A549 (cell line): ENCODE results near the gene DCBLD2. TPM values are rescaled to one million over a fixed set of nuclear protein-coding genes. Genes with fewer than 3 reads are reported as not detected.
A peak's percentile ranks its signal among the peaks of the same experiment; 100 is the strongest.

Source experiments
- ATAC-seq, 2 experiments: fragments of 200-7000 bp in 1 of 2; fragments of >200 bp in 1 of 2; cut with Nextera tagmentation in 1 of 2; cut with Tn5 transposase in 1 of 2; 3 replicates each; pipeline versions ENCODE4 v1.8.0 to v1.9.1; 2018 to 2020; ENCODE audit warnings: mild to moderate bottlenecking in 1 of 2, moderate library complexity in 1 of 2
- CTCF ChIA-PET: fragments of 300-600 bp; sonication (Branson Sonifier 250); formaldehyde crosslinking; extraction: SDS; loops from one replicate; lab custom pipeline; 2021; ENCODE audit warnings: antibody characterized with exemption, inconsistent platforms; lab: Yijun Ruan, JAX
- POLR2A ChIA-PET: fragments of 350-600 bp; formaldehyde crosslinking; extraction: SDS; loops from one replicate; lab custom pipeline; 2021; ENCODE audit warnings: antibody characterized with exemption, inconsistent platforms; lab: Yijun Ruan, JAX
- DNase-seq, 2 experiments: peaks; one replicate each; pipeline versions ENCODE4 v3.0.0 to v3.0.0-alpha.2; 2011 to 2016; ENCODE audit warnings: low read depth in 1 of 2, low spot score in 1 of 2
- FAIRE-seq: peaks from 2 replicates; lab custom pipeline; 2011; peaks lifted over from hg19 to GRCh38; lab: Jason Lieb, UNC
- H3K27ac ChIP-seq, 2 experiments: fragments of >200 bp; sonication (Bioruptor Twin); formaldehyde crosslinking; 3 replicates each; pipeline ENCODE4 v1.5.1; 2016 to 2017
- H3K4me1 ChIP-seq: fragments of >200 bp; sonication (Bioruptor Twin); formaldehyde crosslinking; 3 replicates; pipeline ENCODE4 v1.6.1; 2016
- H3K4me2 ChIP-seq: fragments of >200 bp; sonication (Bioruptor Twin); formaldehyde crosslinking; 3 replicates; pipeline ENCODE4 v1.6.1; 2016
- H3K4me3 ChIP-seq: fragments of >200 bp; sonication (Bioruptor Twin); formaldehyde crosslinking; 3 replicates; pipeline ENCODE4 v1.5.1; 2016
- H3K9me3 ChIP-seq: fragments of >200 bp; sonication (Bioruptor Twin); formaldehyde crosslinking; 3 replicates; pipeline ENCODE4 v1.6.1; 2016
- BHLHE40 ChIP-seq: IDR thresholded peaks from 2 replicates; pipeline ENCODE4 v1.6.1; 2012; ENCODE audit warnings: low read depth, low read length, inconsistent platforms
- CBX2 ChIP-seq: fragments of 200-600 bp; sonication (generic); IDR thresholded peaks from 2 replicates; pipeline ENCODE4 v1.6.1; 2016; ENCODE audit warnings: low read depth, mild to moderate bottlenecking, borderline replicate concordance
- CEBPB ChIP-seq, 2 experiments: fragments of >200 bp in 1 of 2; sonication (Bioruptor Twin) in 1 of 2; formaldehyde crosslinking in 1 of 2; IDR thresholded peaks; 2 replicates each; pipeline ENCODE4 v1.6.1; 2012 to 2016
- CHD4 ChIP-seq: fragments of 200-600 bp; sonication (generic); IDR thresholded peaks from 2 replicates; pipeline ENCODE4 v1.6.1; 2016; ENCODE audit warnings: antibody characterized with exemption, mild to moderate bottlenecking, borderline replicate concordance
- CTCF ChIP-seq: fragments of >200 bp; sonication (Bioruptor Twin); formaldehyde crosslinking; IDR thresholded peaks from 3 replicates; pipeline ENCODE4 v1.5.1; 2016
- E2F6 ChIP-seq: IDR thresholded peaks from 2 replicates; pipeline ENCODE4 v1.6.1; 2012; ENCODE audit warnings: low read depth, borderline replicate concordance
- EHF ChIP-seq: fragments of 250-450 bp; sonication (Bioruptor Pico); IDR thresholded peaks from 2 replicates; pipeline ENCODE4 v1.5.0; 2020; ENCODE audit warnings: mild to moderate bottlenecking
- EHMT2 ChIP-seq: fragments of 200-600 bp; sonication (generic); IDR thresholded peaks from 2 replicates; pipeline ENCODE4 v1.6.1; 2016; ENCODE audit warnings: antibody characterized with exemption, low read depth, mild to moderate bottlenecking, moderate library complexity
- FOSB ChIP-seq: fragments of 250-450 bp; sonication (Bioruptor Pico); IDR thresholded peaks from 2 replicates; pipeline ENCODE4 v1.5.0; 2020; ENCODE audit warnings: mild to moderate bottlenecking, moderate library complexity
- FOXS1 ChIP-seq: fragments of 250-450 bp; sonication (Bioruptor Pico); IDR thresholded peaks from 2 replicates; pipeline ENCODE4 v1.5.0; 2020; ENCODE audit warnings: mild to moderate bottlenecking, moderate library complexity
- HEYL ChIP-seq: fragments of 250-450 bp; sonication (Bioruptor Pico); IDR thresholded peaks from 2 replicates; pipeline ENCODE4 v1.8.0; 2021; ENCODE audit warnings: mild to moderate bottlenecking, moderate library complexity
- HMGXB4 ChIP-seq: fragments of 250-450 bp; sonication (Bioruptor Pico); IDR thresholded peaks from 2 replicates; pipeline ENCODE4 v1.5.0; 2021; ENCODE audit warnings: mild to moderate bottlenecking, moderate library complexity, borderline replicate concordance
- HOXB5 ChIP-seq: fragments of 250-450 bp; sonication (Bioruptor Pico); IDR thresholded peaks from 2 replicates; pipeline ENCODE4 v1.5.0; 2020; ENCODE audit warnings: mild to moderate bottlenecking, moderate library complexity
- MAFK ChIP-seq: fragments of 450-650 bp; IDR thresholded peaks from 2 replicates; pipeline ENCODE4 v1.6.1; 2014; ENCODE audit not compliant: partially characterized antibody
- MYC ChIP-seq: IDR thresholded peaks from 2 replicates; pipeline ENCODE4 v1.6.1; 2012; ENCODE audit warnings: mild to moderate bottlenecking, inconsistent platforms, low read length, improper control_type of control experiment, borderline replicate concordance
- PBX3 ChIP-seq: IDR thresholded peaks from 2 replicates; pipeline ENCODE4 v1.6.1; 2012
- POLR2A ChIP-seq: IDR thresholded peaks from 2 replicates; pipeline ENCODE4 v1.6.1; 2012; ENCODE audit warnings: mild to moderate bottlenecking, low read length
- POLR2AphosphoS2 ChIP-seq: conservative IDR thresholded peaks from 2 replicates; pipeline ENCODE4 v1.6.1; 2012; ENCODE audit warnings: low read length, improper control_type of control experiment, inconsistent platforms
- RARB ChIP-seq: fragments of 250-450 bp; sonication (Bioruptor Pico); IDR thresholded peaks from 2 replicates; pipeline ENCODE4 v1.8.0; 2021; ENCODE audit warnings: mild to moderate bottlenecking, moderate library complexity
- REST ChIP-seq: fragments of 200-600 bp; sonication (generic); IDR thresholded peaks from 2 replicates; pipeline ENCODE4 v1.6.1; 2016; ENCODE audit warnings: antibody characterized with exemption, mild to moderate bottlenecking, moderate library complexity
- RFX5 ChIP-seq: fragments of 450-650 bp; IDR thresholded peaks from 2 replicates; pipeline ENCODE4 v1.7.1; 2014; ENCODE audit warnings: antibody characterized with exemption, mild to moderate bottlenecking, moderate library complexity
- SREBF2 ChIP-seq: fragments of 450-650 bp; IDR thresholded peaks from 2 replicates; pipeline ENCODE4 v1.6.1; 2014; ENCODE audit warnings: mild to moderate bottlenecking, moderate library complexity
- TFCP2L1 ChIP-seq: fragments of 250-450 bp; sonication (Bioruptor Pico); IDR thresholded peaks from 2 replicates; pipeline ENCODE4 v1.5.0; 2021; ENCODE audit warnings: mild to moderate bottlenecking
- TP53 ChIP-seq: fragments of 250-450 bp; sonication (Bioruptor Pico); IDR thresholded peaks from 2 replicates; pipeline ENCODE4 v1.5.0; 2021; ENCODE audit warnings: mild to moderate bottlenecking, moderate library complexity
- ZC3H11A ChIP-seq: fragments of 450-650 bp; IDR thresholded peaks from 2 replicates; pipeline ENCODE4 v1.6.1; 2014; ENCODE audit warnings: antibody characterized with exemption, mild to moderate bottlenecking
- WGBS: methylation state at CpG from one replicate; pipeline ENCODE4 v1.1.6; 2017; ENCODE audit errors: missing lambda C conversion rate; 5-methylcytosine and 5-hydroxymethylcytosine counted together
- polyA plus RNA-seq, 4 experiments: library from polyadenylated mRNA; depleted of rRNA in 3 of 4; stranded (reverse); fragments of >200 nt; fragmentation: RNase III in 1 of 4; extraction: RNeasy Plus Mini Kit Qiagen cat#74134 plus additional on column Dnase treatment in 1 of 4; gene quantifications; 2 replicates in 3 of 4; 3 replicates in 1 of 4; pipeline ENCODE4 v1.2.3, GENCODE V29; 2011 to 2017

Gene DCBLD2
- polyA plus RNA-seq, 2 of the 4 experiments (the other 2 are of a cell fraction) = 266 to 623 TPM

- ATAC-seq (peak in 1 of 2 experiments; percentile 7; a peak in 1 of 6 replicates), DNase-seq (no peak), FAIRE-seq (peak; percentile 78)
- Histone ChIP-seq H3K9me3 (no peaks in the 10 kb centered on the region), H3K4me2 (peak overlapping the region; percentile 95), H3K4me1 (peaks cover 100% of the 10 kb centered on the region), H3K4me3 (peak overlapping the region; percentile 93), H3K27ac (peak overlapping the region; percentile 86 to 95)
- no peak for TF ChIP-seq HEYL (CRISPR knock-in tag)
- no peak for TF ChIP-seq CEBPB (IDR thresholded peaks at IDR 0.05)
- no peak for TF ChIP-seq BHLHE40
- no peak for TF ChIP-seq TFCP2L1 (CRISPR knock-in tag)
- no peak for TF ChIP-seq CTCF
- TF ChIP-seq PBX3 = no peak
- no peak for TF ChIP-seq E2F6
- no peak for TF ChIP-seq MYC
- TF ChIP-seq TP53 = no peak
- no peak for TF ChIP-seq SREBF2
- no peak for TF ChIP-seq MAFK
- TF ChIP-seq CHD4 = no peak
- TF ChIP-seq HMGXB4 (CRISPR knock-in tag) = no peak
- no peak for TF ChIP-seq HOXB5
- TF ChIP-seq RARB (CRISPR knock-in tag) = no peak
- no peak for TF ChIP-seq FOSB (CRISPR knock-in tag)
- TF ChIP-seq POLR2A = no peak
- TF ChIP-seq FOXS1 = no peak
- CTCF ChIA-PET = interaction anchor here (0.6 to 3.0 kb wide), 5 partner anchors 30 to 289 kb away, joined by 3 to 13 read pairs (median 4); no protein-coding TSS in a partner anchor
- WGBS = 10% methylated on average over 3 of the region's 3 CpGs
- POLR2A ChIA-PET = interaction anchor here (0.6 to 3.2 kb wide), 3 partner anchors 7 to 102 kb away, joined by 3 to 17 read pairs (median 7); partner anchors contain the start of gene DCBLD2
Measured at GRCh38 chr3:98890965-98891910, 10.3 kb downstream of the DCBLD2 start.

GRCh38 chr3:98890181-98890835, 11.2 kb downstream of the DCBLD2 start:
- POLR2A ChIA-PET = interaction anchor here (0.6 to 2.5 kb wide), 4 partner anchors 8 to 103 kb away, joined by 3 to 7 read pairs (median 4); partner anchors contain the start of gene DCBLD2
- WGBS = 41% methylated on average over 1 of the region's 1 CpG
- CTCF ChIA-PET = interaction anchor here (0.6 to 3.0 kb wide), 5 partner anchors 31 to 288 kb away, joined by 3 to 13 read pairs (median 5); no protein-coding TSS in a partner anchor
- peaks cover 100% of the 10 kb centered on the region for H3K4me1 ChIP-seq
- H3K27ac ChIP-seq = peak overlapping the region; percentile 86 to 95; a peak in 4 of 6 replicates
- H3K4me3 ChIP-seq = peak overlapping the region; percentile 93; the same call in 2 of the 3 replicates
- peak overlapping the region; percentile 95 for H3K4me2 ChIP-seq
- ATAC-seq = no peak
- TF ChIP-seq EHF (CRISPR knock-in tag) (no peak), RFX5 (no peak), POLR2AphosphoS2 (0 out of 2 replicates have a peak, but pooled peaks have one; percentile 17), EHMT2 (no peak), CBX2 (no peak), REST (no peak), CHD4 (no peak), ZC3H11A (no peak), CEBPB (IDR thresholded peaks at IDR 0.05) (no peak)
- TF ChIP-seq, all 56 proteins: peak for 1
- FAIRE-seq (peak; percentile 13), DNase-seq (no peak)
- H3K9me3 ChIP-seq = no peaks in the 10 kb centered on the region
